Vagina (tissue), 2 donors: ENCODE data around the gene NEK4.

ENCODE experiments used
- CTCF ChIP-seq, 3 experiments: fragments of 450-650 bp in 2 of 3; fragments of 200-600 bp in 1 of 3; sonication (generic) in 1 of 3; IDR thresholded peaks; one replicate each; pipeline ENCODE4 v1.5.1; 2017 to 2019; ENCODE audit warnings: antibody characterized with exemption in 3 of 3, mild to moderate bottlenecking in 2 of 3, moderate library complexity in 2 of 3
- POLR2A ChIP-seq, 2 donors: fragments of 450-650 bp; IDR thresholded peaks; one replicate each; pipeline ENCODE4 v1.6.1; 2017; ENCODE audit warnings: antibody characterized with exemption in 2 of 2, mild to moderate bottlenecking in 2 of 2, moderate library complexity in 2 of 2
- POLR2AphosphoS5 ChIP-seq, 2 donors: sonication (generic); formaldehyde crosslinking; IDR thresholded peaks; one replicate each; pipeline ENCODE4 v1.9.0; 2017; ENCODE audit warnings: antibody characterized with exemption in 2 of 2, mild to moderate bottlenecking in 2 of 2, low read depth in 1 of 2; ENCODE audit not compliant: insufficient read depth in 1 of 2

GRCh38 chr3:52789746-52790040 lies 19.0 kb upstream of the NEK4 start:
- no peak for TF ChIP-seq POLR2A (IDR thresholded peaks at IDR 0.05)
- TF ChIP-seq CTCF (IDR thresholded peaks at IDR 0.05) = no peak
- no peak for TF ChIP-seq POLR2AphosphoS5 (IDR thresholded peaks at IDR 0.05; ENCODE audit: insufficient read depth in 1 of 2, low read depth in 1 of 2)
